MV-4-11 (cell line): ENCODE results near the gene CCND3.
A peak's percentile ranks its signal among the peaks of the same experiment; 100 is the strongest.

ENCODE experiments used
- DNase-seq: peaks from one replicate; lab custom pipeline; 2025; lab: John Stamatoyannopoulos, UW

The CCND3 gene

GRCh38 chr6:41941280-41942066 lies at the start of gene CCND3:
TSS of gene CCND3 (minus strand) at chr6:41941808. CDS start at chr6:41941649, 159 bp downstream.
- DNase-seq: peak; percentile 92

- no peak for DNase-seq
Observed at GRCh38 chr6:41986339-41986738, 44.7 kb upstream of the CCND3 start.

- DNase-seq: no peak
Observed at GRCh38 chr6:41984623-41985022, 43.0 kb upstream of the CCND3 start.

- DNase-seq: no peak
Observed at GRCh38 chr6:41976794-41977484, 35.3 kb upstream of the CCND3 start.

- no peak for DNase-seq
Observed at GRCh38 chr6:41975276-41975675, 33.7 kb upstream of the CCND3 start.

- DNase-seq: no peak
Observed at GRCh38 chr6:41974281-41974825, 32.7 kb upstream of the CCND3 start.

GRCh38 chr6:41972826-41973225 lies 31.2 kb upstream of the CCND3 start:
- DNase-seq: no peak

- DNase-seq: peak; percentile 98
Observed at GRCh38 chr6:41970436-41970846, 28.8 kb upstream of the CCND3 start.

- no peak for DNase-seq
Observed at GRCh38 chr6:41967312-41968287, 26.0 kb upstream of the CCND3 start.

- DNase-seq: no peak
Observed at GRCh38 chr6:41966961-41967311, 25.3 kb upstream of the CCND3 start.

GRCh38 chr6:41966214-41966920 lies 24.8 kb upstream of the CCND3 start:
- no peak for DNase-seq

GRCh38 chr6:41965429-41966213 lies 24.0 kb upstream of the CCND3 start:
- no peak for DNase-seq

- no peak for DNase-seq
Observed at GRCh38 chr6:41964201-41964887, 22.7 kb upstream of the CCND3 start.

- DNase-seq: no peak
Observed at GRCh38 chr6:41963371-41963770, 21.8 kb upstream of the CCND3 start.

GRCh38 chr6:41960028-41960427 lies 18.4 kb upstream of the CCND3 start:
- DNase-seq: no peak

GRCh38 chr6:41958022-41958856 lies 16.6 kb upstream of the CCND3 start:
- DNase-seq: no peak

GRCh38 chr6:41957117-41957516 lies 15.5 kb upstream of the CCND3 start:
- DNase-seq: no peak

- no peak for DNase-seq
Observed at GRCh38 chr6:41955412-41955811, 13.8 kb upstream of the CCND3 start.

GRCh38 chr6:41954668-41955067 lies 13.1 kb upstream of the CCND3 start:
- DNase-seq: no peak
